GM12878 (cell line): ENCODE results near the gene KCNE2. TPM values are rescaled to one million over a fixed set of nuclear protein-coding genes. Genes with fewer than 3 reads are reported as not detected.

Experiments used
- ATAC-seq: fragments of 200-7000 bp; cut with Tn5 transposase; 3 replicates; pipeline ENCODE4 v1.9.1; 2020; ENCODE audit warnings: mild to moderate bottlenecking, moderate library complexity
- BruUV-seq: library from RNA; stranded (reverse); fragments of 400-500 nt; replicated peaks from 2 replicates; lab custom pipeline; 2021; lab: Mats Ljungman, UMichigan
- CTCF ChIA-PET: fragments of 300-600 bp; sonication (Branson Sonifier 250); formaldehyde crosslinking; extraction: SDS; loops from one replicate; lab custom pipeline; 2021; ENCODE audit warnings: inconsistent platforms; lab: Yijun Ruan, JAX
- POLR2A ChIA-PET: fragments of 350-600 bp; formaldehyde crosslinking; extraction: SDS; loops from one replicate; lab custom pipeline; 2021; ENCODE audit warnings: inconsistent platforms; lab: Charles Lee
- RAD21 ChIA-PET: fragments of 300-600 bp; sonication (Branson Sonifier 250); formaldehyde crosslinking; loops from one replicate; lab custom pipeline; 2023; ENCODE audit warnings: antibody characterized with exemption; ENCODE audit not compliant: unreplicated experiment; lab: Charles Lee
- SMC1A ChIA-PET: fragments of 300-600 bp; sonication (Branson Sonifier 250); formaldehyde crosslinking; loops from one replicate; lab custom pipeline; 2023; ENCODE audit not compliant: unreplicated experiment, uncharacterized antibody; lab: Charles Lee
- DNase-seq: peaks from one replicate; pipeline ENCODE4 v3.0.0-alpha.2; 2011; ENCODE audit warnings: low read depth, low spot score
- FAIRE-seq: peaks from 3 replicates; lab custom pipeline; 2011; peaks lifted over from hg19 to GRCh38; lab: Jason Lieb, UNC
- H2AFZ ChIP-seq: 2 replicates; pipeline ENCODE4 v1.6.0; 2011; ENCODE audit warnings: low read depth, low read length, control low read depth; ENCODE audit not compliant: control insufficient read depth
- H3K27ac ChIP-seq: 2 replicates; pipeline ENCODE4 v1.5.1; 2011; ENCODE audit warnings: control low read depth; ENCODE audit not compliant: control insufficient read depth, insufficient read depth
- H3K27me3 ChIP-seq, 2 experiments: replicated peaks in 1 of 2; 2 replicates each; pipeline versions ENCODE4 v1.6.0 to v1.6.1; 2011; ENCODE audit warnings: low read length in 1 of 2; ENCODE audit not compliant: control insufficient read depth in 2 of 2, insufficient read depth in 2 of 2
- H3K36me3 ChIP-seq, 2 experiments: 2 replicates each; pipeline ENCODE4 v1.5.1; 2011; ENCODE audit warnings: low read length in 1 of 2; ENCODE audit not compliant: control insufficient read depth in 2 of 2, insufficient read depth in 2 of 2
- H3K4me1 ChIP-seq: 2 replicates; pipeline ENCODE4 v1.6.1; 2011; ENCODE audit warnings: mild to moderate bottlenecking, low read length, moderate library complexity, mixed read lengths; ENCODE audit not compliant: control insufficient read depth, insufficient read depth
- H3K4me2 ChIP-seq: 2 replicates; pipeline ENCODE4 v1.6.0; 2011; ENCODE audit warnings: control low read depth; ENCODE audit not compliant: control insufficient read depth, insufficient read depth
- H3K4me3 ChIP-seq: fragments of 200-600 bp; sonication (generic); 2 replicates; pipeline ENCODE4 v1.5.1; 2016
- H3K79me2 ChIP-seq: 2 replicates; pipeline ENCODE4 v1.6.0; 2011; ENCODE audit warnings: low read length; ENCODE audit not compliant: control insufficient read depth, insufficient read depth
- H3K9ac ChIP-seq: 2 replicates; pipeline ENCODE4 v1.8.0; 2011; ENCODE audit warnings: low read length, control low read depth, mixed read lengths; ENCODE audit not compliant: control insufficient read depth, insufficient read depth
- H3K9me3 ChIP-seq: replicated peaks from 3 replicates; pipeline ENCODE4 v1.5.1; 2011; ENCODE audit warnings: mild to moderate bottlenecking, low read length; ENCODE audit not compliant: control insufficient read depth, insufficient read depth
- H4K20me1 ChIP-seq: 2 replicates; pipeline ENCODE4 v1.6.0; 2011; ENCODE audit not compliant: control insufficient read depth, insufficient read depth
- EGR1 ChIP-seq, 2 experiments: IDR thresholded peaks; 1 replicate in 1 of 2; 2 replicates in 1 of 2; pipeline ENCODE4 v1.6.1; 2011 to 2012; ENCODE audit warnings: low read depth in 2 of 2, low read length in 2 of 2, borderline replicate concordance in 1 of 2, mild to moderate bottlenecking in 1 of 2, moderate library complexity in 1 of 2
- IKZF2 ChIP-seq, 2 experiments: fragments of 450-650 bp; IDR thresholded peaks; 2 replicates each; pipeline ENCODE4 v1.6.1; 2017; ENCODE audit warnings: mild to moderate bottlenecking in 2 of 2, moderate library complexity in 2 of 2
- RCOR1 ChIP-seq: conservative IDR thresholded peaks from 2 replicates; pipeline ENCODE4 v1.6.1; 2012; ENCODE audit warnings: low read depth, low read length, improper control_type of control experiment
- WGBS: methylation state at CpG from one replicate; pipeline ENCODE4 v1.1.6; 2016; ENCODE audit warnings: low lambda C conversion rate; ENCODE audit not compliant: insufficient replicate concordance, insufficient coverage; ENCODE audit errors: missing lambda C conversion rate; 5-methylcytosine and 5-hydroxymethylcytosine counted together
- in situ Hi-C: fragments of 300-500 bp; cut with MboI; formaldehyde crosslinking; loops from 9 replicates; pipeline ENCODE4 v1.14.3; 2018; ENCODE audit warnings: mixed read lengths
- intact Hi-C: fragments of 100-400 bp; cut with micrococcal nuclease; formaldehyde crosslinking; loops from one replicate; pipeline ENCODE4 v1.14.2; 2022; ENCODE audit not compliant: unreplicated experiment
- polyA plus RNA-seq, 11 experiments: library from polyadenylated mRNA; depleted of rRNA in 4 of 11; unstranded in 6 of 11; stranded (reverse) in 5 of 11; fragments of >200 nt; fragmentation: Nextera tagmentation in 4 of 11; fragmentation: Illumina TruSeq in 1 of 11; extraction: Ambion mirVana in 4 of 11; extraction: Trizol in 1 of 11; gene quantifications; 1 replicate in 1 of 11; 2 replicates in 10 of 11; pipeline versions ENCODE4 v1.2.1 to v1.2.3, GENCODE V29; 2011 to 2016; ENCODE audit warnings: inconsistent platforms in 2 of 11, missing spikeins in 2 of 11, low read depth in 1 of 11
- total RNA-seq, 4 experiments: library from RNA; depleted of rRNA in 3 of 4; stranded (reverse); fragments of >200 nt in 3 of 4; fragmentation: Illumina TruSeq in 1 of 4; extraction: Trizol in 1 of 4; gene quantifications; 2 replicates each; pipeline versions ENCODE4 v1.2.1 to v1.2.3, GENCODE V29; 2013 to 2021
- TF ChIP-seq, protein P1 (sequence below): fragments of 450-650 bp; formaldehyde crosslinking; IDR thresholded peaks from 2 replicates; pipeline ENCODE4 v1.4.0; 2020; ENCODE audit warnings: mild to moderate bottlenecking, moderate library complexity

Gene KCNE2
- total and polyA plus RNA-seq, 10 of the 15 experiments (the other 5 are each of a cell fraction or from before 2014, with no cell fraction given), result not detected

DNA sequence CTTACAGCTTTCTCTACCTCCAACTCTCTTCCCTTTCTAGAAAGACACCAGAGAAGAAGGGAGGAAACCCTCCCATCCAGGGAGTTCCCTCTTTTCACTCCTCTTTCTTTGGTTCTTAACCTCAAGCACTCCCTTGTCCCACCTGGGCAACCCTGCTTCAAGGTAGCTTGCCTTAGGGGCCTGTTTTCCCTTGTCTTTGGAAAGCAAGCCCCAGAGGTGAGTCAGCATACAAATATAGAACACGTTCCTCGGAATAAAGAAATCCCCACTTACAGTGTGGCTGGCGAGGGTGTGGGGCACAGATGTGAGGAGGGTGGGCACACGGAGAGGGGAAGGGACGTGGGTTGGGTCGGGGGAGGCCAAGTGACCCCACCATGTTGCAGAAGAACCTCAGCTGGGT is 26.1 kb upstream of the KCNE2 start:
- TF ChIP-seq, protein P1, sequence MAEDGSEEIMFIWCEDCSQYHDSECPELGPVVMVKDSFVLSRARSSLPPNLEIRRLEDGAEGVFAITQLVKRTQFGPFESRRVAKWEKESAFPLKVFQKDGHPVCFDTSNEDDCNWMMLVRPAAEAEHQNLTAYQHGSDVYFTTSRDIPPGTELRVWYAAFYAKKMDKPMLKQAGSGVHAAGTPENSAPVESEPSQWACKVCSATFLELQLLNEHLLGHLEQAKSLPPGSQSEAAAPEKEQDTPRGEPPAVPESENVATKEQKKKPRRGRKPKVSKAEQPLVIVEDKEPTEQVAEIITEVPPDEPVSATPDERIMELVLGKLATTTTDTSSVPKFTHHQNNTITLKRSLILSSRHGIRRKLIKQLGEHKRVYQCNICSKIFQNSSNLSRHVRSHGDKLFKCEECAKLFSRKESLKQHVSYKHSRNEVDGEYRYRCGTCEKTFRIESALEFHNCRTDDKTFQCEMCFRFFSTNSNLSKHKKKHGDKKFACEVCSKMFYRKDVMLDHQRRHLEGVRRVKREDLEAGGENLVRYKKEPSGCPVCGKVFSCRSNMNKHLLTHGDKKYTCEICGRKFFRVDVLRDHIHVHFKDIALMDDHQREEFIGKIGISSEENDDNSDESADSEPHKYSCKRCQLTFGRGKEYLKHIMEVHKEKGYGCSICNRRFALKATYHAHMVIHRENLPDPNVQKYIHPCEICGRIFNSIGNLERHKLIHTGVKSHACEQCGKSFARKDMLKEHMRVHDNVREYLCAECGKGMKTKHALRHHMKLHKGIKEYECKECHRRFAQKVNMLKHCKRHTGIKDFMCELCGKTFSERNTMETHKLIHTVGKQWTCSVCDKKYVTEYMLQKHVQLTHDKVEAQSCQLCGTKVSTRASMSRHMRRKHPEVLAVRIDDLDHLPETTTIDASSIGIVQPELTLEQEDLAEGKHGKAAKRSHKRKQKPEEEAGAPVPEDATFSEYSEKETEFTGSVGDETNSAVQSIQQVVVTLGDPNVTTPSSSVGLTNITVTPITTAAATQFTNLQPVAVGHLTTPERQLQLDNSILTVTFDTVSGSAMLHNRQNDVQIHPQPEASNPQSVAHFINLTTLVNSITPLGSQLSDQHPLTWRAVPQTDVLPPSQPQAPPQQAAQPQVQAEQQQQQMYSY (CRISPR knock-in tag), result no peak
- TF ChIP-seq RCOR1 (no peak), IKZF2 (IDR thresholded peaks at IDR 0.05) (no peak), EGR1 (IDR thresholded peaks at IDR 0.05; ENCODE audit: borderline replicate concordance in 1 of 2, low read depth in 2 of 2, low read length in 2 of 2) (no peak)
- TF ChIP-seq, all 136 proteins: peak for 0
- no peak overlapping the region for H3K9ac ChIP-seq
- no peak overlapping the region for H3K4me2 ChIP-seq
- no TSS peak for BruUV-seq
- ChIA-PET RAD21 (no interaction called here), POLR2A (interaction anchor here (0.6 kb wide), 1 partner anchor 273 kb away, joined by 4 read pairs; no protein-coding TSS in a partner anchor), SMC1A (no interaction called here), CTCF (interaction anchor here (2.3 kb wide), 1 partner anchor 11 kb away, joined by 9 read pairs; no protein-coding TSS in a partner anchor)
- DNase-seq, result no peak
- WGBS, result 0% methylated on average over 6 of the region's 6 CpGs
- H3K4me1 ChIP-seq, result no peaks in the 10 kb centered on the region
- intact Hi-C loops (no loop called here), in situ Hi-C loops (no loop called here)
- no peaks in the 10 kb centered on the region for H3K36me3 ChIP-seq
- H3K9me3 ChIP-seq, result no peaks in the 10 kb centered on the region
- no peak overlapping the region for H3K4me3 ChIP-seq
- FAIRE-seq, result no peak
- no peak overlapping the region for H2AFZ ChIP-seq
- H3K79me2 ChIP-seq, result no peaks in the 10 kb centered on the region
- no peaks in the 10 kb centered on the region for H4K20me1 ChIP-seq
- H3K27me3 ChIP-seq, result no peaks in the 10 kb centered on the region; a peak in 2 of 4 replicates
- no peak for ATAC-seq
- H3K27ac ChIP-seq, result no peak overlapping the region
